Dedifferentiated amniotic fluid mesenchymal stem cell (primary cell): ENCODE results near the gene DEAF1.

ENCODE experiments used
- DNase-seq: peaks from one replicate; pipeline ENCODE4 v3.0.0-alpha.2; 2016; ENCODE audit errors: extremely low spot score

Gene DEAF1

DNA sequence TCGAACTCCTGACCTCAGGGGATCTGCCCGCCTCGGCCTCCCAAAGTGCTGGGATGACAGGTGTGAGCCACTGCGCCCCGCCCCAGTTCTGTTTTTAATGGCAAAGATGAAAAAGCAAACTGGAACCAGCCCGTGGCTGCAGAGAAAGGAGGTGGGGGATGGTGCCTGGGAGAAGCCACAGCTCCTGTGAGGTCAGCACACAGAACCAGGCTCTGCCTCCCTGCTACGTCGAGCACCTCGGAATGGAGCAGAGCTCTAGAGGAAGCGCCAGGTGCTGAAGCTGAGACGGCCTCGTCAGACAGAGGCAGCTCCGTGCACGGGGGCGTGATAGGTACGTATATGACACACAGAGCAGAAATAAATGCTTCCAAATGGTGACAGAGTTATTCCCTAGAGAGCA, 49.5 kb downstream of the DEAF1 start:
- DNase-seq: no peak

DNA sequence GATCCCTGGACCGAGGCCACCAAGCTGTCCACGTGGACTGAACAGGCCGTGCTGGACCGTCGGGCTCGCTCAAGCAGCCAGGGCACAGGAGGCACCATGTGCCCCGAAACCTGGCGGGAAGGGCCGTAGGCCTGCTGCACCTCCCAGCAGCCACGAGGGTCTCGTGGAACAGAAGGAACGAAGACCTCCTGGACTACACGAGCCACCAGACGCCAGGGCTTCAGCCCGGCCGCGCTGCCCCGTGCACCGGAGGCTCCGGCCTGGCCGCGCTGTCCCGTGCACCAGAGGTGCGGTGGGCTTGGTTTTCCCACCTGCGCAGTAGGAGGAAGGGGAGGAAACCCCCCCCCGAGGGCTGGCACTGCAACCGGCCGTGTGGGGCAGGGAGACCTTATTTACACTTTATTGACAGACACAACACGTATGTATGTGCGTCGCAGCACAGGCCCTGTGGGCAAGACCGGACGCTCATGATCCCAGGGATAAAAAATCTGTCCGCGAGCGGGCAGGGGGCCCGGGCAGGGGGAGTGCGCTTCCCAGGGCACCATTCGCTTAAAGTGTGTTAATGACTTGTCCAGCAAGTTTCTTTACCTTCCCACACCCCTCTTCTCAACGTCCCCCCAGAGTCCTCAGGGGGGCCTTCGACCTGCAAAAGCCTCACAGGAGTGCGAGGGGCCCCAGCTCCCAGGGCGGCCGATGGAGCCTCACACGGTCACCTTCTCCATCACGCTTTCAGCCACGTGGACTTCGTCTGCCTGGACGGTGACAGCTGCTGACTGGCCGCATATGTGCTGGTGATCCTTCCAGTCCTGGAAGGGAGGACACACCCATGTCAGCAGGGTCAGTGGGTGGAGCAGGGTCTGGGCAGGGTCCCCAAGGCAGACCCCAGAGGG, 50.9 kb downstream of the DEAF1 start:
- DNase-seq: no peak

- no peak for DNase-seq
These were observed 51.7 kb downstream of the DEAF1 start for GRCh38 chr11:643366-643765.

DNA sequence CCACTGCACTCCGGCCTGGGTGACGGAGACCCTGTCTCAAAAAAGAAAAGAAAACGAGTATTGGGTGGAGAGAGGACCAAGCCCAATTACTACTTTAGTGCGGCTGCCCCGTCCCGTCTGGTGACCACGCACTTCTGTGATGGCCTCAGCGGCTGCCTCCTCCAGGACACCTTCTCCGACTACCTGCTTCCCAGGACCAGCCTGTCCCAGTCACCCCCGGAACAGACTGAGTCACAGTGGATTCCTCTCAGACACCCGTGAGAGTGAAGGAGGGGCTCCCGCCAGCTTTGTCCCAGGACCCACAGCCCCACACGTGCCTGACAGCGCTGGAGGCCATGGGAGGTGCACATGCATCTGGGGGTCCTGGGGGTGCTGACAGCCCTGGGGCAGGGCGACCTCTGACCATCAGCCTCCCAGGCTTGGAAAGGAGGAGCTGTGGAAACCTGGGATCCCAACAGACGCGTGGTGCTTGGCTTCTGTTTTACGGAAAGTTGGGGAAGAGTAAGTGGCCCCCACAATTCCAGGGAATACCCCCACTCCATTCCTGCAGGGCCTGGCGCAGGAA, 53.1 kb downstream of the DEAF1 start:
- DNase-seq: no peak

DNA sequence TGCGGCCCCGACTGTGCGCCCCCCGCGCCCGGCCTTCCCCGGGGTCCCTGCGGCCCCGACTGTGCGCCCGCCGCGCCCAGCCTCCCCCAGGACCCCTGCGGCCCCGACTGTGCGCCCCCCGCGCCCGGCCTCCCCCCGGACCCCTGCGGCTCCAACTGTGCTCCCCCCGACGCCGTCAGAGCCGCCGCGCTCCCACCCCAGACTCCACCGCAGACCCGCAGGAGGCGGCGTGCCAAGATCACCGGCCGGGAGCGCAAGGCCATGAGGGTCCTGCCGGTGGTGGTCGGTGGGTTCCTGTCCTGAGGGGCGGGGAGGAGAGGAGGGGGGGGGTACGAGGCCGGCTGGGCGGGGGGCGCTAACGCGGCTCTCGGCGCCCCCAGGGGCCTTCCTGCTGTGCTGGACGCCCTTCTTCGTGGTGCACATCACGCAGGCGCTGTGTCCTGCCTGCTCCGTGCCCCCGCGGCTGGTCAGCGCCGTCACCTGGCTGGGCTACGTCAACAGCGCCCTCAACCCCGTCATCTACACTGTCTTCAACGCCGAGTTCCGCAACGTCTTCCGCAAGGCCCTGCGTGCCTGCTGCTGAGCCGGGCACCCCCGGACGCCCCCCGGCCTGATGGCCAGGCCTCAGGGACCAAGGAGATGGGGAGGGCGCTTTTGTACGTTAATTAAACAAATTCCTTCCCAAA, 54.9 kb downstream of the DEAF1 start:
- DNase-seq: no peak

GRCh38 chr11:639332-639955, 55.6 kb downstream of the DEAF1 start:
- no peak for DNase-seq

DNA sequence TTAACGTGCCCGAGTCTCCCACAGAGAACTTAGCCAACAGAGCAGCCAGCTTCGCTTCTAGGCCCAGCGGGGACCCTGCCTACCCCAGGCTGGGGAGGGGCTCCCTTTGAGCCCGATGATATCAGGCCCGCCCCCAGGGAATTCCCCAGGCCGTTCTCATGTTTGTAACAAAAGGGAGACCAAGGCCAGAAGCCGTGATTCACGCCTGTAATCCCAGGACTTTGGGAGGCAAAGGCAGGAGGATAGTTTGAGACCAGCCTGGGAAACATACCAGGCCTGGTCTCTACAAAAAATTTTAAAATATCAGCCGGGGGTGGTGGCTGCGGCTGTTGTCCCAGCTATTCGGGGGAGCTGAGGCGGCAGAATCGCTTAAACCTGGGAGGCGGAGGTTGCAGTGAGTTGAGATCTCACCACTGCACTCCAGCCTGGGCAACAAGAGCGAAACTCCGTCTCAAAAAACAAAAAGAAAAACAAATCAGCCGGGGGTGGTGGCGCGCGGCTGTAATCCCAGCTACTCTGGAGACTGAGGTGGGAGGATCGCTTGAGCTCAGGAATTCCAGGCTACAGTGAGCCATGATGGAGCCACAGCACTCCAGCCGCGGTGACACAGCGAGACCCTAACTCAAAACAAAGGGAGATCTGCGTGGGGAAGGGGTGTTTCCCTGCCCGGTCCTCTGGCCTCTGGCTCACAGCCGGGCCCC, 56.2 kb downstream of the DEAF1 start:
- no peak for DNase-seq

GRCh38 chr11:637593-638521, 57.2 kb downstream of the DEAF1 start:
- DNase-seq: no peak

DNA sequence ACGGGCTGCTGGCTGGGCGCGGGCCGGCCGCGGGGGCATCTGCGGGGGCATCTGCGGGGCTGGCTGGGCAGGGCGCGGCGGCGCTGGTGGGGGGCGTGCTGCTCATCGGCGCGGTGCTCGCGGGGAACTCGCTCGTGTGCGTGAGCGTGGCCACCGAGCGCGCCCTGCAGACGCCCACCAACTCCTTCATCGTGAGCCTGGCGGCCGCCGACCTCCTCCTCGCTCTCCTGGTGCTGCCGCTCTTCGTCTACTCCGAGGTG, 57.8 kb downstream of the DEAF1 start:
- no peak for DNase-seq

DNA sequence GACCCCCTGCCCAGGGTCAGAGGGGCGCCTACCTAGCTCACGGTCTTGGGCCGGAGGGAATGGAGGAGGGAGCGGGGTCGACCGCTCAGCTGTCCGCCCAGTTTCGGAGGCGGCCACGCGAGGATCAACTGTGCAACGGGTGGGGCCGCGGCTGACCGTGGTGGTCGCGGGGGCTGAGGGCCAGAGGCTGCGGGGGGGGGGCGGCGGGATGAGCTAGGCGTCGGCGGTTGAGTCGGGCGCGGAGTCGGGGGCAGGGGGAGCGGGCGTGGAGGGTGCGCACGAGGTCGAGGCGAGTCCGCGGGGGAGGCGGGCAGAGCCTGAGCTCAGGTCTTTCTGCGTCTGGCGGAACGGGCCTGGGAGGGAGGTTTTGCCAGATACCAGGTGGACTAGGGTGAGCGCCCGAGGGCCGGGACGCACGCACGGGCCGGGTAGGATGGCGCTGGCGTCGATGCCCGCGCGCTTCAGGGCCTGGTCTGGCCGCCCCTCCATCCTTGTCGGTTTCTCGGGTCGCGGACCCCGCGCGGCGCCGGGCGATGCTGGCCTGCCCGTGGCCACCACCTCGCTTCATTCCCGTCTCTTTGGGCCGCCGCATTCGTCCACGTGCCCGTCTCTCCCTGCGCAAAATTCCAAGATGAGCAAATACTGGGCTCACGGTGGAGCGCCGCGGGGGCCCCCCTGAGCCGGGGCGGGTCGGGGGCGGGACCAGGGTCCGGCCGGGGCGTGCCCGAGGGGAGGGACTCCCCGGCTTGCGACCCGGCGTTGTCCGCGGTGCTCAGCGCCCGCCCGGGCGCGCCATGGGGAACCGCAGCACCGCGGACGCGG, 58.3 kb downstream of the DEAF1 start, which contains the start of gene DRD4:
DRD4 (plus strand) TSS at position 759 of the 822 bp plus-strand sequence; CDS start at position 795, 36 bp downstream.
- DNase-seq: no peak

DNA sequence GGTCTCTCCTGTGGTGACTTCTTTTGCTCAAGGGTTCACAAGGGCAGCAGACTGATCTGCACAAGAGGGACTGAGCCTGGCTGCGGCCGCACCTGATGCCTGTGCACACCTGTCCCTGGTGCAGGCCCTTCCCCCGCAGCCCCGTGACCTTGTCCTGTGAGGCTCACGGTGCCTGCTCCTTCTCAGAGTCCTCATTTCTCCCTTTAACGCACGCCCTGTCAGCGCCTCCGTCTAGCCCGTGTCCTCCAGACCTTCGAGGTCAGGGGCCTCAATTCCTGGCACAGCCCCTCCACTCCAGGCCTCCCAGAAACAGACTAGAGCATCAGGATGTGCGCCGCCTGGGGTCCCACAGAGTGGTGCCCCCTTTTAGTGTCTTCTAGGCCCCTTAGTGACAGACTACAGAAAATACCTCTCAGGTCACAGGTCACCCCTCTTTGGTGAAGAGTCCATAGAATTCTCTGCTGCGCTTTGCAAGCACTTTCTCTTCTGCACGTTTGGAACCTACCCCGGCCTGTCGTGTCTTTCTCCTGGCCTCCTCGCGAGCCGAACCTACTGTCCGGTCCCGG, 59.0 kb downstream of the DEAF1 start:
- no peak for DNase-seq

- DNase-seq: no peak
These were observed 64.2 kb downstream of the DEAF1 start for GRCh38 chr11:630871-631270.

GRCh38 chr11:629237-629583, 65.8 kb downstream of the DEAF1 start:
- DNase-seq: no peak

GRCh38 chr11:628056-628455, 67.0 kb downstream of the DEAF1 start:
- DNase-seq: no peak

DNA sequence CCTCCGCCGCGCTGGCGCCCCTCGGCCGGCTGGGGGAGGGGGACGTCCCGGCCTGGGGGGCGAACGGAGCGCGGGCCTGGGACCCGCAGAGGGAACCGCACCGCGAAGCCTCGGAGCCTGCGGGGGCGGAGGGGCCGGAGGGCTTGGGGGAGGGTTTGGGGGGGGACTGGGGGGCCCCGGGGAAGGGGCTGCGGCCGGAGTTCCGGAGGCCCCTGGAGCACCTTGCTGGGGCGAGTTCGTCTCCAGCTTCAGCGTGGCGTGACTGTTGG, 67.8 kb downstream of the DEAF1 start:
- no peak for DNase-seq

DNA sequence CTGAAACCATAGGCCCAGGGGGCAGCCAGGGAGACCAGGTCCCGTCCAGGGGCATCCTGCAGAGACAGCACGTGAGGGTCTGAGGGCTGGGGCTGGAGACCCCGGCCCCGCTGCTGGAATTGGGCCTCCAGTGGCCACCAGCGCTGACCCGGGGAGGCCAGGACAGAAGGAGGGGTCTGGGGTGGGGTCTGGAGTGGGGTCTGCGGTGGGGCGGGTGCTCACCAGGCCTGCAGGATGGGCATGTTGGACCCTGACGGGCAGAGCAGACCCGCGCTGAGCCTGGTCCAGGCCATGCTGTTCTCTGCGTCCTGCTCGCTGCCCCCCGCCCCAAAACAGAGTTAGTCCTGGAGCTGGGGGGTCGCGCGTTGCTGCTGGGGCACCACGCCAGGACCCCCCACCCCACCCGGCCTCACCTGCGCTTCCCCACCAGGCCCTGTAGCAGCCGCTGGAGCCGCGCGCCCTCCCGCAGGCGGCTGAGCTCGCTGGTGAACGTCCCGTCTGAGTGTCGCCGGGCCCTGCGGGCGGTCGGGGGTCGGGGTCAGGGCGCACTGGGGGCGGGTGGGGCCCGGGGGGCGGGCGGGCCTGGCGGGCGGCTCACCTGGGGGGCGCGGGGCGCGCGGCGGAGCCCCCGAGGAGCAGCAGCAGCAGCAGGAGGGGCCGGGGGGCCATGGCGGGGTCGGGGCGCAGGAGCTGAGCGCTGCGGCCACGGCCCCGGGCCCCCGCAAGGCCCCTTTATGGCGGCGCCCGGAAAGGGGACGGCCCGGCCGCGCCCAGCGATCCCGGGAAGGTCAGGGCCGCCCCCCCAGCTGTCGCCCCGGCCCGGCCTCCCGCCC, 68.3 kb downstream of the DEAF1 start, which contains the start of gene SCT:
SCT (minus strand) TSS at position 707 of the 833 bp plus-strand sequence; CDS start at position 669, 38 bp downstream.
- no peak for DNase-seq

GRCh38 chr11:625636-626268, 69.3 kb downstream of the DEAF1 start:
- DNase-seq: no peak
